OCI-M2 (cell line): ENCODE results near the gene KIRREL1.

Experiments used
- DNase-seq: peaks from one replicate; lab custom pipeline; 2025; ENCODE audit not compliant: unreplicated experiment; lab: John Stamatoyannopoulos, UW

Gene KIRREL1

GRCh38 chr1:157993147-157993917, at the start of gene KIRREL1:
Gene KIRREL1 (plus strand): TSS chr1:157993645. CDS start chr1:157993677, 32 bp downstream.
- no peak for DNase-seq

GRCh38 chr1:157944663-157945280, 48.7 kb upstream of the KIRREL1 start:
- DNase-seq, result no peak

- no peak for DNase-seq
Observed at GRCh38 chr1:157948312-157949073, 45.0 kb upstream of the KIRREL1 start.

GRCh38 chr1:157949074-157949354, 44.4 kb upstream of the KIRREL1 start:
- no peak for DNase-seq

- no peak for DNase-seq
Observed at GRCh38 chr1:157951230-157951629, 42.2 kb upstream of the KIRREL1 start.

GRCh38 chr1:157952601-157953000, 40.8 kb upstream of the KIRREL1 start:
- no peak for DNase-seq

- no peak for DNase-seq
Observed at GRCh38 chr1:157955221-157955620, 38.2 kb upstream of the KIRREL1 start.

GRCh38 chr1:157955857-157956256, 37.6 kb upstream of the KIRREL1 start:
- no peak for DNase-seq

GRCh38 chr1:157956732-157957131, 36.7 kb upstream of the KIRREL1 start:
- no peak for DNase-seq

GRCh38 chr1:157958263-157958662, 35.2 kb upstream of the KIRREL1 start:
- no peak for DNase-seq

GRCh38 chr1:157959750-157960149, 33.7 kb upstream of the KIRREL1 start:
- DNase-seq, result no peak

GRCh38 chr1:157960773-157961172, 32.7 kb upstream of the KIRREL1 start:
- no peak for DNase-seq

- no peak for DNase-seq
Observed at GRCh38 chr1:157961805-157962762, 31.4 kb upstream of the KIRREL1 start.

- DNase-seq, result no peak
Observed at GRCh38 chr1:157963713-157964112, 29.7 kb upstream of the KIRREL1 start.

- DNase-seq, result no peak
Observed at GRCh38 chr1:157965584-157965983, 27.9 kb upstream of the KIRREL1 start.

- DNase-seq, result no peak
Observed at GRCh38 chr1:157966031-157966537, 27.4 kb upstream of the KIRREL1 start.

- no peak for DNase-seq
Observed at GRCh38 chr1:157967205-157967604, 26.2 kb upstream of the KIRREL1 start.

- no peak for DNase-seq
Observed at GRCh38 chr1:157968508-157968907, 24.9 kb upstream of the KIRREL1 start.

- DNase-seq, result no peak
Observed at GRCh38 chr1:157968946-157969345, 24.5 kb upstream of the KIRREL1 start.

GRCh38 chr1:157969697-157970485, 23.6 kb upstream of the KIRREL1 start:
- DNase-seq, result no peak
